MM.1S (cell line): Measurements from ENCODE around the gene TMEM161A.

Experiments used
- DNase-seq: peaks from one replicate; pipeline ENCODE4 v3.0.0-alpha.2; 2015
- H2AFZ ChIP-seq: fragments of 300-600 bp; sonication (generic); 2 replicates; pipeline ENCODE4 v1.6.0; 2016; ENCODE audit warnings: antibody characterized with exemption, low read length
- H3F3A ChIP-seq: fragments of 300-600 bp; sonication (generic); 2 replicates; pipeline ENCODE4 v1.6.1; 2016; ENCODE audit warnings: mild to moderate bottlenecking, antibody characterized with exemption, low read length, moderate library complexity, mixed read lengths; ENCODE audit not compliant: insufficient read depth
- H3K27ac ChIP-seq: fragments of 300-600 bp; sonication (generic); 2 replicates; pipeline ENCODE4 v1.5.1; 2016; ENCODE audit warnings: mild to moderate bottlenecking, low read length
- H3K27me3 ChIP-seq: fragments of 300-600 bp; sonication (generic); replicated peaks from 2 replicates; pipeline ENCODE4 v1.6.0; 2016; ENCODE audit warnings: low read length; ENCODE audit not compliant: insufficient read depth
- H3K36me3 ChIP-seq: fragments of 300-600 bp; sonication (generic); replicated peaks from 2 replicates; pipeline ENCODE4 v1.6.1; 2016; ENCODE audit warnings: mild to moderate bottlenecking, low read length, mixed read lengths; ENCODE audit not compliant: insufficient read depth
- H3K4me1 ChIP-seq: fragments of 300-600 bp; sonication (generic); 2 replicates; pipeline ENCODE4 v1.6.1; 2016; ENCODE audit warnings: low read length, mixed read lengths
- H3K4me2 ChIP-seq: fragments of 300-600 bp; sonication (generic); 2 replicates; pipeline ENCODE4 v1.6.0; 2016; ENCODE audit warnings: low read depth, low read length
- H3K4me3 ChIP-seq: fragments of 300-600 bp; sonication (generic); 2 replicates; pipeline ENCODE4 v1.5.1; 2016; ENCODE audit warnings: low read length, mixed read lengths
- H3K79me2 ChIP-seq: fragments of 300-600 bp; sonication (generic); 2 replicates; pipeline ENCODE4 v1.6.1; 2016; ENCODE audit warnings: mixed run types, low read length, mixed read lengths
- H3K9ac ChIP-seq: fragments of 300-600 bp; sonication (generic); 2 replicates; pipeline ENCODE4 v1.6.1; 2016; ENCODE audit warnings: low read length, mixed read lengths
- H3K9me2 ChIP-seq: fragments of 300-600 bp; sonication (generic); replicated peaks from 2 replicates; pipeline ENCODE4 v1.6.1; 2016; ENCODE audit warnings: mild to moderate bottlenecking, low read length, mixed read lengths; ENCODE audit not compliant: insufficient read depth
- H3K9me3 ChIP-seq: fragments of 300-600 bp; sonication (generic); replicated peaks from 2 replicates; pipeline ENCODE4 v1.6.1; 2016; ENCODE audit warnings: mild to moderate bottlenecking, low read length, mixed read lengths; ENCODE audit not compliant: insufficient read depth
- H4K20me1 ChIP-seq: fragments of 300-600 bp; sonication (generic); 2 replicates; pipeline ENCODE4 v1.6.1; 2016; ENCODE audit warnings: mild to moderate bottlenecking, low read length, moderate library complexity, mixed read lengths; ENCODE audit not compliant: insufficient read depth
- EZH2 ChIP-seq: fragments of 300-600 bp; sonication (generic); optimal IDR thresholded peaks from 2 replicates; pipeline ENCODE3; 2017; ENCODE audit warnings: low read depth, mild to moderate bottlenecking, antibody characterized with exemption, low read length, mixed read lengths
- EZH2phosphoT487 ChIP-seq: fragments of 300-600 bp; sonication (generic); IDR thresholded peaks from 2 replicates; pipeline ENCODE4 v1.6.1; 2018; ENCODE audit warnings: antibody characterized with exemption, low read length
- TF ChIP-seq, protein P1 (sequence below): fragments of 300-600 bp; sonication (generic); IDR thresholded peaks from 2 replicates; pipeline ENCODE4 v1.5.1; 2016; ENCODE audit warnings: antibody characterized with exemption, low read length, mixed read lengths

Gene TMEM161A

DNA sequence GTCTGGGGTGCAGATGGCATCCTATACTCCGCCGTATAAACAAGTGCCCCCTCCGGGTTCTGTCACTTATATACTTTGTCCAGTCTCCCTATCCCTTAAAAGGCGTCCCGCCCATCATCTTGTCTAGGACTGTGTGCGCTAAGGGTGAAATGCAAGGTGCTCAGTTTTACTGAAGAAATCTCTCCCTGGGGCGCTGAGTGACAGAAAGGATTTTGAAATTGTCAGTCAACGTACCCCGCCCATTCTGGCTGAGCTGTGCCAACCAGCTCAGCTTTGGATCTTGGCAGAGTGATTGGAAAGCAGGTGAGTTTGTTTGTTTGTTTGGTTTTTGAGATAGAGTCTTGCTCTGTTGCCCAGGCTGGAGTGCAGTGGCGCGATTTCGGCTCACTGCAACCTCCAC lies 4.1 kb upstream of the TMEM161A start:
- H3K36me3 ChIP-seq = no peaks in the 10 kb centered on the region
- no peaks in the 10 kb centered on the region for H3F3A ChIP-seq
- no peak overlapping the region for H3K27ac ChIP-seq
- TF ChIP-seq, protein P1, sequence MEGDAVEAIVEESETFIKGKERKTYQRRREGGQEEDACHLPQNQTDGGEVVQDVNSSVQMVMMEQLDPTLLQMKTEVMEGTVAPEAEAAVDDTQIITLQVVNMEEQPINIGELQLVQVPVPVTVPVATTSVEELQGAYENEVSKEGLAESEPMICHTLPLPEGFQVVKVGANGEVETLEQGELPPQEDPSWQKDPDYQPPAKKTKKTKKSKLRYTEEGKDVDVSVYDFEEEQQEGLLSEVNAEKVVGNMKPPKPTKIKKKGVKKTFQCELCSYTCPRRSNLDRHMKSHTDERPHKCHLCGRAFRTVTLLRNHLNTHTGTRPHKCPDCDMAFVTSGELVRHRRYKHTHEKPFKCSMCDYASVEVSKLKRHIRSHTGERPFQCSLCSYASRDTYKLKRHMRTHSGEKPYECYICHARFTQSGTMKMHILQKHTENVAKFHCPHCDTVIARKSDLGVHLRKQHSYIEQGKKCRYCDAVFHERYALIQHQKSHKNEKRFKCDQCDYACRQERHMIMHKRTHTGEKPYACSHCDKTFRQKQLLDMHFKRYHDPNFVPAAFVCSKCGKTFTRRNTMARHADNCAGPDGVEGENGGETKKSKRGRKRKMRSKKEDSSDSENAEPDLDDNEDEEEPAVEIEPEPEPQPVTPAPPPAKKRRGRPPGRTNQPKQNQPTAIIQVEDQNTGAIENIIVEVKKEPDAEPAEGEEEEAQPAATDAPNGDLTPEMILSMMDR = no peak
- TF ChIP-seq EZH2 (no peak), EZH2phosphoT487 (no peak)
- no peaks in the 10 kb centered on the region for H4K20me1 ChIP-seq
- H3K79me2 ChIP-seq = peaks cover 6% of the 10 kb centered on the region
- no peaks in the 10 kb centered on the region for H3K9me2 ChIP-seq
- no peak overlapping the region for H3K9ac ChIP-seq
- H3K4me2 ChIP-seq = no peak overlapping the region
- H2AFZ ChIP-seq = no peak overlapping the region
- H3K9me3 ChIP-seq = no peaks in the 10 kb centered on the region
- H3K4me1 ChIP-seq = peaks cover 3% of the 10 kb centered on the region
- H3K27me3 ChIP-seq = no peaks in the 10 kb centered on the region
- no peak for DNase-seq
- no peak overlapping the region for H3K4me3 ChIP-seq

DNA sequence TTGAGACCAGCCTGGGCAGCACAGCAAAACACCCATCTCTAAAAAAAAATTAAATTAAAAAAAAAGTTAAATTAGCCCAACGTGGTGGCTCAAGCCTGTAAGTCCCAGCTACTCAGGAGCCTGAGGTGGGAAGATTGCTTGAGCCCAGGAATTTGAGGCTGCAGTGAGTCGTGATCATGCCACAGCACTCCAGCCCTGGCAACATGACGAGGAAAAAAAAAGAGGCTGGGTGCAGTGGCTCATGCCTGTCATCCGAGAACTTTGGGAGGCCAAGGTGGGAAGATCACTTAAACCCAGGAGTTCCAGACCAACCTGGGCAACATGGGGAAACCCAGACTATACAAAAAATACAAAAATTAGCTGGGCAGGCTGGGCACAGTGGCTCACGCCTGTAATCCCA lies 2.2 kb upstream of the TMEM161A start:
- TF ChIP-seq, protein P1 = no peak
- TF ChIP-seq EZH2phosphoT487 = no peak
- TF ChIP-seq EZH2 = no peak
- Histone ChIP-seq H3K4me2 (no peak overlapping the region), H3K9me3 (no peaks in the 10 kb centered on the region), H3K79me2 (peaks cover 11% of the 10 kb centered on the region), H3K9me2 (no peaks in the 10 kb centered on the region), H4K20me1 (no peaks in the 10 kb centered on the region), H3K27me3 (no peaks in the 10 kb centered on the region), H2AFZ (no peak overlapping the region), H3F3A (no peaks in the 10 kb centered on the region), H3K4me1 (peaks cover 5% of the 10 kb centered on the region), H3K27ac (no peak overlapping the region), H3K4me3 (no peak overlapping the region), H3K9ac (no peak overlapping the region), H3K36me3 (no peaks in the 10 kb centered on the region)
- no peak for DNase-seq

DNA sequence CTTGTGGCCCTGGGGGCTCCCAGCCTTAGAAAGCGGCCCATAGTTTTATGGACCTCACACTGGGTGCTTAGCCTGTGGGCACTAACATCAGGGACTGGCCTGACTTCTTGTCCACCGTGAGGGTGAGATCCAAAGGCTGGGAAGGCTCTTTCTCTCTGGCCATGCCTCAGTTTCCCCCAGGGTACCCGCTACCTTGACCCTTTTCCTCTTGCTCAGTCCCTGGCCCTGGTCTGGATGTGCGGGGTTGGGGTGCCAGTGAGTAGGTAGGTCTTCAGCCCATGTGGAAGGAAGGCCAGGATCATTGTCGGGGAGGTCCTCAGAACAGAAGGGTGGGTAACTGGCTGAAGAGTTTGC lies 1.6 kb upstream of the TMEM161A start:
- Histone ChIP-seq H3K36me3 (no peaks in the 10 kb centered on the region), H3K9ac (no peak overlapping the region), H3K4me3 (no peak overlapping the region), H3K27ac (no peak overlapping the region), H2AFZ (no peak overlapping the region), H3K79me2 (peaks cover 11% of the 10 kb centered on the region), H3K4me2 (no peak overlapping the region), H3K9me2 (no peaks in the 10 kb centered on the region), H3F3A (no peaks in the 10 kb centered on the region), H4K20me1 (no peaks in the 10 kb centered on the region), H3K9me3 (no peaks in the 10 kb centered on the region), H3K4me1 (peaks cover 5% of the 10 kb centered on the region), H3K27me3 (no peaks in the 10 kb centered on the region)
- TF ChIP-seq, protein P1 = no peak
- TF ChIP-seq EZH2phosphoT487 (no peak), EZH2 (no peak)
- no peak for DNase-seq
